Measurements from ENCODE around the gene LHPP.

DNA sequence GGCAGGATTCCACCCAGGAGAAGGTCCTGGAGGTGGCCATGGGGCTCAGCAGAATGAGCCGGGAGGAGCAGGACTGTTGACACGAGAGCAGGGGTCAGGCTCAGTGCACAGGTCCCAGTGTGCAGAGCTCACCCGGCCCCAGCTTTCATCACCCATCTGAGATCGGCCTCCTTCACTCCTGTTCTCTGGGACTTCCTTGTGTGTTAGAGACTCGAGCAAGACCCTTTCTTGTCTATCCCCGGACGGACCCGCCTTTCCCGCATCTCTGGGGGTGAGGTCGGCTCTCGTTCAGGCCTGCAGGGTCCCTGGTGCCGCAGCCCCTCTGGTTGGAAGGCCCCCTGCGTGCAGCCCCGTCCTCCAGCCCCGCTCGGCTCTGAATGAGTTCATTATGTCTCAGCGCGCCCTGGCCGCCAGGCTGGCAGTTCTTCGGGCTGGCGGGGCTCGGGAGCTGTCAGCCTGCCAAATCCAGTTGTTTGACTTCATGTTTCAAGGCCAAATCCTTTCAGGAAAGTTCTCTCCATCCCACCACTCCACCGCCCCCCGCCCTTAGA, 127.9 kb downstream of the LHPP start:
- TF ChIP-seq, protein P1, sequence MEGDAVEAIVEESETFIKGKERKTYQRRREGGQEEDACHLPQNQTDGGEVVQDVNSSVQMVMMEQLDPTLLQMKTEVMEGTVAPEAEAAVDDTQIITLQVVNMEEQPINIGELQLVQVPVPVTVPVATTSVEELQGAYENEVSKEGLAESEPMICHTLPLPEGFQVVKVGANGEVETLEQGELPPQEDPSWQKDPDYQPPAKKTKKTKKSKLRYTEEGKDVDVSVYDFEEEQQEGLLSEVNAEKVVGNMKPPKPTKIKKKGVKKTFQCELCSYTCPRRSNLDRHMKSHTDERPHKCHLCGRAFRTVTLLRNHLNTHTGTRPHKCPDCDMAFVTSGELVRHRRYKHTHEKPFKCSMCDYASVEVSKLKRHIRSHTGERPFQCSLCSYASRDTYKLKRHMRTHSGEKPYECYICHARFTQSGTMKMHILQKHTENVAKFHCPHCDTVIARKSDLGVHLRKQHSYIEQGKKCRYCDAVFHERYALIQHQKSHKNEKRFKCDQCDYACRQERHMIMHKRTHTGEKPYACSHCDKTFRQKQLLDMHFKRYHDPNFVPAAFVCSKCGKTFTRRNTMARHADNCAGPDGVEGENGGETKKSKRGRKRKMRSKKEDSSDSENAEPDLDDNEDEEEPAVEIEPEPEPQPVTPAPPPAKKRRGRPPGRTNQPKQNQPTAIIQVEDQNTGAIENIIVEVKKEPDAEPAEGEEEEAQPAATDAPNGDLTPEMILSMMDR (conservative IDR thresholded peaks at IDR 0.05): no peak
- TF ChIP-seq EZH2 (IDR thresholded peaks at IDR 0.05; ENCODE audit: low read depth): no peak
